SK-N-SH (cell line): ENCODE results near the gene SPIRE1.

ENCODE experiments used
- CHD2 ChIP-seq: fragments of 150-350 bp; IDR thresholded peaks from 2 replicates; pipeline ENCODE4 v1.6.1; 2018; ENCODE audit warnings: low read length; ENCODE audit not compliant: partially characterized antibody
- EP300 ChIP-seq, 2 experiments: IDR thresholded peaks; 2 replicates each; pipeline versions ENCODE4 v1.4.0 to v1.6.1; 2012; ENCODE audit warnings: borderline replicate concordance in 1 of 2, low read depth in 1 of 2, low read length in 1 of 2
- JUND ChIP-seq: IDR thresholded peaks from 2 replicates; pipeline ENCODE4 v1.4.0; 2012
- MAX ChIP-seq: IDR thresholded peaks from 2 replicates; pipeline ENCODE4 v1.4.0; 2012; ENCODE audit warnings: low read depth
- MEF2A ChIP-seq: IDR thresholded peaks from 2 replicates; pipeline ENCODE4 v1.4.0; 2012; ENCODE audit warnings: low read depth, borderline replicate concordance
- MXI1 ChIP-seq: IDR thresholded peaks from 2 replicates; pipeline ENCODE4 v1.6.1; 2012; ENCODE audit warnings: mild to moderate bottlenecking, low read depth, low read length, improper control_type of control experiment
- NFIC ChIP-seq: IDR thresholded peaks from 2 replicates; pipeline ENCODE4 v1.4.0; 2012; ENCODE audit warnings: borderline replicate concordance
- RAD21 ChIP-seq: IDR thresholded peaks from 2 replicates; pipeline ENCODE4 v1.6.1; 2012; ENCODE audit warnings: mild to moderate bottlenecking, low read length
- RXRA ChIP-seq: IDR thresholded peaks from 2 replicates; pipeline ENCODE4 v1.4.0; 2012; ENCODE audit warnings: low read depth, mild to moderate bottlenecking, borderline replicate concordance
- TAF1 ChIP-seq: IDR thresholded peaks from 2 replicates; pipeline ENCODE4 v1.6.1; 2012; ENCODE audit warnings: low read depth, mild to moderate bottlenecking, low read length, moderate library complexity, borderline replicate concordance
- YY1 ChIP-seq: IDR thresholded peaks from 2 replicates; pipeline ENCODE4 v1.4.0; 2012; ENCODE audit warnings: low read depth, mild to moderate bottlenecking
- TF ChIP-seq, protein P1 (sequence below): fragments of 200-600 bp; sonication (generic); IDR thresholded peaks from 2 replicates; pipeline ENCODE4 v1.6.1; 2017; ENCODE audit warnings: antibody characterized with exemption, mild to moderate bottlenecking, moderate library complexity
- TF ChIP-seq, protein P2 (sequence below): IDR thresholded peaks from 2 replicates; pipeline ENCODE4 v1.4.0; 2012; ENCODE audit warnings: low read depth, borderline replicate concordance

GRCh38 chr18:12432881-12433280, 225.0 kb downstream of the SPIRE1 start:
- TF ChIP-seq, protein P1, sequence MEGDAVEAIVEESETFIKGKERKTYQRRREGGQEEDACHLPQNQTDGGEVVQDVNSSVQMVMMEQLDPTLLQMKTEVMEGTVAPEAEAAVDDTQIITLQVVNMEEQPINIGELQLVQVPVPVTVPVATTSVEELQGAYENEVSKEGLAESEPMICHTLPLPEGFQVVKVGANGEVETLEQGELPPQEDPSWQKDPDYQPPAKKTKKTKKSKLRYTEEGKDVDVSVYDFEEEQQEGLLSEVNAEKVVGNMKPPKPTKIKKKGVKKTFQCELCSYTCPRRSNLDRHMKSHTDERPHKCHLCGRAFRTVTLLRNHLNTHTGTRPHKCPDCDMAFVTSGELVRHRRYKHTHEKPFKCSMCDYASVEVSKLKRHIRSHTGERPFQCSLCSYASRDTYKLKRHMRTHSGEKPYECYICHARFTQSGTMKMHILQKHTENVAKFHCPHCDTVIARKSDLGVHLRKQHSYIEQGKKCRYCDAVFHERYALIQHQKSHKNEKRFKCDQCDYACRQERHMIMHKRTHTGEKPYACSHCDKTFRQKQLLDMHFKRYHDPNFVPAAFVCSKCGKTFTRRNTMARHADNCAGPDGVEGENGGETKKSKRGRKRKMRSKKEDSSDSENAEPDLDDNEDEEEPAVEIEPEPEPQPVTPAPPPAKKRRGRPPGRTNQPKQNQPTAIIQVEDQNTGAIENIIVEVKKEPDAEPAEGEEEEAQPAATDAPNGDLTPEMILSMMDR = no peak
- TF ChIP-seq MXI1 = no peak
- TF ChIP-seq, protein P2, sequence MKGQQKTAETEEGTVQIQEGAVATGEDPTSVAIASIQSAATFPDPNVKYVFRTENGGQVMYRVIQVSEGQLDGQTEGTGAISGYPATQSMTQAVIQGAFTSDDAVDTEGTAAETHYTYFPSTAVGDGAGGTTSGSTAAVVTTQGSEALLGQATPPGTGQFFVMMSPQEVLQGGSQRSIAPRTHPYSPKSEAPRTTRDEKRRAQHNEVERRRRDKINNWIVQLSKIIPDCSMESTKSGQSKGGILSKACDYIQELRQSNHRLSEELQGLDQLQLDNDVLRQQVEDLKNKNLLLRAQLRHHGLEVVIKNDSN = no peak
- no peak for TF ChIP-seq MAX
- no peak for TF ChIP-seq TAF1
- TF ChIP-seq NFIC = no peak
- no peak for TF ChIP-seq RXRA
- TF ChIP-seq JUND = no peak
- TF ChIP-seq MEF2A = no peak
- TF ChIP-seq EP300 (IDR thresholded peaks at IDR 0.05; ENCODE audit: borderline replicate concordance in 1 of 2, low read depth in 1 of 2, low read length in 1 of 2) = no peak
- TF ChIP-seq RAD21 = no peak
- no peak for TF ChIP-seq YY1
- no peak for TF ChIP-seq CHD2
